ENCODE data around the gene CAMTA1. TPM values are rescaled to one million over a fixed set of nuclear protein-coding genes. Genes with fewer than 3 reads are reported as not detected.

The CAMTA1 gene
- total RNA-seq, 1 donor from 2014 or later = 77.6 TPM

DNA sequence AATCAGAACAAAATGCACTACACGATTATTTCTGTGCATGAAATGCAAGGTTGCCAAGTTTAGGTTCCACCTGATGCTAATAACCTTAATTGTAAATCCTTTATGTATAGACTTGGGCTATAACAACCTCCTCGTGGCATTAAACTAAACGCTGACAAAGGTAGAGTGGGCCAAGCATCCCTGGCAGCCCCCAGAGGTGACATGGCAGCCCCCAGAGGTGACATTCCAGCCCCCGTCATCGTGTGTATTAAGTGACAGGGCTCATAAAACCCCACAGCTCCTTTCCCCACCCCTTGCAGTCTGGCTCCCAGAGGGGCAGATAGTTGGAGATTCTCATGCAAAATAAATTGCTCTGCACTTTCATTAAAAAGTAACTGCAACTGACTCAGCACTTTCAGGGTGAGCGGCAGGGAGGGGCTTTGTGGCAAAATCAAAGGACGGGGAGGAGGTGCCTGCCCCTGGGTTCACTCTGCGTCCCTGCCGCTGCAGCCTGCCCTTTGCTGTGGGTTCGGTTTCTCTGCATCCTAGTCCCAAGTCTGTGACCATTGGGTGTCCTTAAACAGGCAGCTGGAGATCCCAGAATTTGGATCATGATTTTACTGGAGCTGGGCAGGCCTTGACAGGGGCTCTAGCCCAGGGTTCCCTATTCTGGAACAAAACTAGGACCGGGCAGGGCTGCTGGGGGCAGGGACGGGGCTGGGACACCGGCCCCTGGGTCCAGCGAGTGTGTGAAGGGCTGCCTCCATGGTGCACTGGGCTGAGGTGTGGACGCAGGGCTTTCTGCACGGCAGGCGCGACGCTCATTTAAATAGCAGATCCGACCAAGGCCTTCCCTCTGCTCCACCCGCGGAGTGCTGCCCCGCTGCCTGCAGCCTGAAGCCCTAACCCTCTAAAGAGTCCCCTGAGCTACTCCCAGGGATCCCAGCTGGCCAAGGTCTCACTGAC is 751.0 kb downstream of the CAMTA1 start:
- H2AFZ ChIP-seq (ENCODE audit: low read depth, low read length) = no peak overlapping the region
- TF ChIP-seq, protein P1, sequence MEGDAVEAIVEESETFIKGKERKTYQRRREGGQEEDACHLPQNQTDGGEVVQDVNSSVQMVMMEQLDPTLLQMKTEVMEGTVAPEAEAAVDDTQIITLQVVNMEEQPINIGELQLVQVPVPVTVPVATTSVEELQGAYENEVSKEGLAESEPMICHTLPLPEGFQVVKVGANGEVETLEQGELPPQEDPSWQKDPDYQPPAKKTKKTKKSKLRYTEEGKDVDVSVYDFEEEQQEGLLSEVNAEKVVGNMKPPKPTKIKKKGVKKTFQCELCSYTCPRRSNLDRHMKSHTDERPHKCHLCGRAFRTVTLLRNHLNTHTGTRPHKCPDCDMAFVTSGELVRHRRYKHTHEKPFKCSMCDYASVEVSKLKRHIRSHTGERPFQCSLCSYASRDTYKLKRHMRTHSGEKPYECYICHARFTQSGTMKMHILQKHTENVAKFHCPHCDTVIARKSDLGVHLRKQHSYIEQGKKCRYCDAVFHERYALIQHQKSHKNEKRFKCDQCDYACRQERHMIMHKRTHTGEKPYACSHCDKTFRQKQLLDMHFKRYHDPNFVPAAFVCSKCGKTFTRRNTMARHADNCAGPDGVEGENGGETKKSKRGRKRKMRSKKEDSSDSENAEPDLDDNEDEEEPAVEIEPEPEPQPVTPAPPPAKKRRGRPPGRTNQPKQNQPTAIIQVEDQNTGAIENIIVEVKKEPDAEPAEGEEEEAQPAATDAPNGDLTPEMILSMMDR (IDR thresholded peaks at IDR 0.05; ENCODE audit: insufficient read depth, low read depth, low read length) = no peak
- no peak for TF ChIP-seq EZH2 (IDR thresholded peaks at IDR 0.05; ENCODE audit: insufficient read depth, low read length)

DNA sequence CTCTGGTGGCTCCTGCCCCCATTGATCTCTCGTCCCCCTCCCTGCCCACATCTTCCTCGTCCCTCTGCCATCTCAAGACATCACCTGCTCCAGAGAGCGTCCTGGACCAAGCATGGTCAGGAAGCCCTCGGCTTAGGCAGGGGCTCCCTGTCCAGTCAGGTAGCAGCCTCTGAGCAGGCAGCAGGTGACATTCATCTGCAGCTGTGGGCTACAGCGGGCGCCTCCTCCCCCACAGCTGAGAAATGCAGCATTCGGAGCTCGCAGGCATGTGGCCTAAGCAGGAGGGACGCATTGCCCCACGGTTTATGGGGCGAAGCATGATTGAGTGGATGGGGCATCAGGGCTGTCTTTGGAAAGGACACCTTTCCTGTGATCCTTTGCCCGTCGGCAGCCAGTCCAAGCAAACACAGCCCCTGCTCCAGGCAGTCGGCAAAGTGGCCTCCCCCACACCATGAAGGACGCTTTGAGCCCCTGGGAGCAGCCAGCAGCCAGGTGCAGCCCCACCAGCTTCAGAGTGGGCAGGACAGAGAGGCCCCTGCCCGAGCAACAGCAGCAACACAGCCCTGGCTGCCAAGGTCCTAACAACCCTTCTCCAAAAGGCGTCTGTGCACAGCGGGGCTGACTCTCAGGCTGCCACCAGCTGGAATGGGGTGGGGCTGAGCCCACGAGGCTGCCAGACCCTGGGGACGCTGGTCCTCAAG is 751.8 kb downstream of the CAMTA1 start:
- TF ChIP-seq, protein P1 (IDR thresholded peaks at IDR 0.05; ENCODE audit: insufficient read depth, low read depth, low read length) = no peak
- no peak for TF ChIP-seq EZH2 (IDR thresholded peaks at IDR 0.05; ENCODE audit: insufficient read depth, low read length)
- no peak for DNase-seq (ENCODE audit: low read depth)
- H3K36me3 Mint-ChIP-seq (ENCODE audit: low read depth, unreplicated experiment) = no peaks in the 10 kb centered on the region
- Histone ChIP-seq H3K79me2 (ENCODE audit: insufficient read depth, low read length) (no peaks in the 10 kb centered on the region), H3K27ac (ENCODE audit: low read depth, low read length) (no peak overlapping the region), H3K4me1 (ENCODE audit: insufficient read depth, low read length) (peaks cover 7% of the 10 kb centered on the region), H3K9me3 (ENCODE audit: insufficient read depth, low read depth, low read length) (peaks cover 4% of the 10 kb centered on the region), H3K4me3 (ENCODE audit: insufficient read depth, low read depth, low read length) (no peak overlapping the region), H3K9ac (ENCODE audit: low read length) (no peak overlapping the region), H2AFZ (ENCODE audit: low read depth, low read length) (no peak overlapping the region), H4K20me1 (ENCODE audit: insufficient read depth, low read length) (no peaks in the 10 kb centered on the region), H3K4me2 (ENCODE audit: low read length) (no peak overlapping the region), H3K36me3 (ENCODE audit: insufficient read depth, low read length) (no peaks in the 10 kb centered on the region), H3K27me3 (ENCODE audit: insufficient read depth, low read length) (no peaks in the 10 kb centered on the region)
- FAIRE-seq = no peak
- peaks cover 7% of the 10 kb centered on the region for H3K9me3 Mint-ChIP-seq (ENCODE audit: unreplicated experiment)
- H3K27ac Mint-ChIP-seq (ENCODE audit: unreplicated experiment) = no peak overlapping the region
- H3K27me3 Mint-ChIP-seq (ENCODE audit: low read depth, unreplicated experiment) = peaks cover 18% of the 10 kb centered on the region
- peaks cover 12% of the 10 kb centered on the region for H3K4me1 Mint-ChIP-seq (ENCODE audit: low read depth, unreplicated experiment)
- H3K4me3 Mint-ChIP-seq (ENCODE audit: unreplicated experiment) = no peak overlapping the region

More for the DNA sequence above, 751.0 kb downstream of the CAMTA1 start:
- no peaks in the 10 kb centered on the region for H3K36me3 ChIP-seq (ENCODE audit: insufficient read depth, low read length)
- no peak overlapping the region for H3K9ac ChIP-seq (ENCODE audit: low read length)
- no peak overlapping the region for H3K4me2 ChIP-seq (ENCODE audit: low read length)
- H3K4me1 ChIP-seq (ENCODE audit: insufficient read depth, low read length) = peaks cover 7% of the 10 kb centered on the region
- no peaks in the 10 kb centered on the region for H3K79me2 ChIP-seq (ENCODE audit: insufficient read depth, low read length)
- no peaks in the 10 kb centered on the region for H3K27me3 ChIP-seq (ENCODE audit: insufficient read depth, low read length)
- FAIRE-seq (no peak), DNase-seq (ENCODE audit: low read depth) (no peak)
- peaks cover 12% of the 10 kb centered on the region for H3K4me1 Mint-ChIP-seq (ENCODE audit: low read depth, unreplicated experiment)
- H3K9me3 ChIP-seq (ENCODE audit: insufficient read depth, low read depth, low read length) = peaks cover 4% of the 10 kb centered on the region
- peaks cover 18% of the 10 kb centered on the region for H3K27me3 Mint-ChIP-seq (ENCODE audit: low read depth, unreplicated experiment)
- H4K20me1 ChIP-seq (ENCODE audit: insufficient read depth, low read length) = no peaks in the 10 kb centered on the region
- no peak overlapping the region for H3K4me3 Mint-ChIP-seq (ENCODE audit: unreplicated experiment)
- peaks cover 7% of the 10 kb centered on the region for H3K9me3 Mint-ChIP-seq (ENCODE audit: unreplicated experiment)
- H3K4me3 ChIP-seq (ENCODE audit: insufficient read depth, low read depth, low read length) = no peak overlapping the region
- no peaks in the 10 kb centered on the region for H3K36me3 Mint-ChIP-seq (ENCODE audit: low read depth, unreplicated experiment)
- H3K27ac Mint-ChIP-seq (ENCODE audit: unreplicated experiment) = no peak overlapping the region
- H3K27ac ChIP-seq (ENCODE audit: low read depth, low read length) = no peak overlapping the region

All from astrocyte (in vitro differentiated cells and primary cell).